Peyer's patch (tissue), 4 donors: ENCODE measurements around the gene GASK1A.
"Not testable (repeated sequence)": the region's sequence is repeated elsewhere in the genome, so short reads cannot be mapped to it uniquely, and the experiment has no call there.

ENCODE experiments used
- CTCF ChIP-seq, 6 experiments: fragments of 450-650 bp in 4 of 6; fragments of 200-600 bp in 2 of 6; sonication (generic) in 1 of 6; IDR thresholded peaks; one replicate each; pipeline ENCODE4 v1.5.1; 2017 to 2019; ENCODE audit warnings: antibody characterized with exemption in 6 of 6, mild to moderate bottlenecking in 3 of 6, moderate library complexity in 1 of 6
- POLR2A ChIP-seq, 2 donors: fragments of 450-650 bp; IDR thresholded peaks; one replicate each; pipeline ENCODE4 v1.5.1; 2017; ENCODE audit warnings: antibody characterized with exemption in 2 of 2, mild to moderate bottlenecking in 2 of 2, moderate library complexity in 2 of 2

GRCh38 chr3:43045079-43045478 is 66.0 kb downstream of the GASK1A start:
- not testable (repeated sequence) for TF ChIP-seq CTCF, POLR2A (IDR thresholded peaks at IDR 0.05)
